Stimulated activated naive CD8-positive, alpha-beta T cell treated with anti-CD3 and anti-CD28 coated beads, Interleukin-15, Interleukin-2, amounts not matched to agents 100 U/mL and 50 U/mL, for 24 hours (primary cell): ENCODE measurements around the gene LRRC70.
A peak's percentile ranks its signal among the peaks of the same experiment; 100 is the strongest.
"Not testable (repeated sequence)": the region's sequence is repeated elsewhere in the genome, so short reads cannot be mapped to it uniquely, and the experiment has no call there.

Source experiments
- ATAC-seq: fragments of 150-1000 bp; cut with Tn5 transposase; one replicate; pipeline ENCODE4 v1.10.0; 2021
- DNase-seq: peaks from one replicate; pipeline ENCODE4 v3.0.0; 2021

The LRRC70 gene

GRCh38 chr5:62578540-62578939 lies at the start of gene LRRC70:
LRRC70 (plus strand) TSS chr5:62578819; CDS start chr5:62579439, 620 bp downstream.
- DNase-seq: no peak
- peak; percentile 66 for ATAC-seq

- no peak for ATAC-seq
- no peak for DNase-seq
Observed at GRCh38 chr5:62533597-62533996, 45.0 kb upstream of the LRRC70 start.

GRCh38 chr5:62534461-62535236 lies 44.0 kb upstream of the LRRC70 start:
- no peak for ATAC-seq

GRCh38 chr5:62536232-62536631 lies 42.4 kb upstream of the LRRC70 start:
- ATAC-seq (no peak), DNase-seq (no peak)

More at GRCh38 chr5:62534461-62535236, 44.0 kb upstream of the LRRC70 start:
- DNase-seq: no peak

- ATAC-seq (no peak), DNase-seq (no peak)
Observed at GRCh38 chr5:62536783-62537182, 41.8 kb upstream of the LRRC70 start.

GRCh38 chr5:62538017-62538942 lies 40.3 kb upstream of the LRRC70 start:
- ATAC-seq: peak; percentile 85
- no peak for DNase-seq

GRCh38 chr5:62542720-62543119 lies 35.9 kb upstream of the LRRC70 start:
- ATAC-seq (no peak), DNase-seq (no peak)

- DNase-seq: no peak
- ATAC-seq: no peak
Observed at GRCh38 chr5:62547945-62548630, 30.5 kb upstream of the LRRC70 start.

GRCh38 chr5:62550103-62550502 lies 28.5 kb upstream of the LRRC70 start:
- no peak for DNase-seq
- no peak for ATAC-seq

GRCh38 chr5:62555930-62556329 lies 22.7 kb upstream of the LRRC70 start:
- DNase-seq (no peak), ATAC-seq (no peak)

GRCh38 chr5:62558941-62559340 lies 19.7 kb upstream of the LRRC70 start:
- no peak for DNase-seq

GRCh38 chr5:62560786-62561185 lies 17.8 kb upstream of the LRRC70 start:
- ATAC-seq (no peak), DNase-seq (no peak)

More at GRCh38 chr5:62558941-62559340, 19.7 kb upstream of the LRRC70 start:
- ATAC-seq: no peak

- no peak for DNase-seq
- ATAC-seq: no peak
Observed at GRCh38 chr5:62561896-62562295, 16.7 kb upstream of the LRRC70 start.

- ATAC-seq (no peak), DNase-seq (no peak)
Observed at GRCh38 chr5:62562867-62563266, 15.8 kb upstream of the LRRC70 start.

- no peak for ATAC-seq
- no peak for DNase-seq
Observed at GRCh38 chr5:62564101-62564500, 14.5 kb upstream of the LRRC70 start.

- DNase-seq, ATAC-seq: not testable (repeated sequence)
Observed at GRCh38 chr5:62565740-62566139, 12.9 kb upstream of the LRRC70 start.

GRCh38 chr5:62568143-62568542 lies 10.5 kb upstream of the LRRC70 start:
- no peak for DNase-seq
- no peak for ATAC-seq

- DNase-seq: no peak
- ATAC-seq: no peak
Observed at GRCh38 chr5:62568800-62569432, 9.7 kb upstream of the LRRC70 start.

GRCh38 chr5:62569470-62569869 lies 9.1 kb upstream of the LRRC70 start:
- peak; percentile 49 for ATAC-seq
- no peak for DNase-seq

GRCh38 chr5:62572918-62573514 lies 5.6 kb upstream of the LRRC70 start:
- ATAC-seq (no peak), DNase-seq (no peak)

GRCh38 chr5:62574599-62574998 lies 4.0 kb upstream of the LRRC70 start:
- ATAC-seq: no peak
- DNase-seq: no peak

GRCh38 chr5:62575066-62575465 lies 3.6 kb upstream of the LRRC70 start:
- DNase-seq: no peak
- ATAC-seq: no peak
